Stimulated activated naive CD8-positive, alpha-beta T cell treated with anti-CD3 and anti-CD28 coated beads, Interleukin-15, amount 100 ng/mL, for 72 hours (primary cell): ENCODE data around the gene DIP2B.
A peak's percentile ranks its signal among the peaks of the same experiment; 100 is the strongest.
"Not testable (repeated sequence)": the region's sequence is repeated elsewhere in the genome, so short reads cannot be mapped to it uniquely, and the experiment has no call there.

ENCODE experiments used
- ATAC-seq: fragments of 150-1000 bp; cut with Tn5 transposase; 2 replicates; pipeline ENCODE4 v1.10.0; 2021; ENCODE audit warnings: mild to moderate bottlenecking, moderate library complexity
- DNase-seq, 2 donors: peaks; one replicate each; pipeline ENCODE4 v3.0.0; 2021 to 2022
- H3K27ac Mint-ChIP-seq, 2 donors: one replicate each; pipeline ENCODE4 v1.8.0; 2022; ENCODE audit warnings: mild to moderate bottlenecking in 2 of 2, mixed read lengths in 2 of 2, moderate library complexity in 2 of 2
- H3K27me3 Mint-ChIP-seq: one replicate; pipeline ENCODE4 v1.8.0; 2022; ENCODE audit warnings: mixed read lengths
- H3K4me1 Mint-ChIP-seq: one replicate; pipeline ENCODE4 v1.8.0; 2022; ENCODE audit warnings: mild to moderate bottlenecking, mixed read lengths
- H3K4me3 Mint-ChIP-seq, 2 donors: one replicate each; pipeline ENCODE4 v1.8.0; 2022; ENCODE audit warnings: mild to moderate bottlenecking in 2 of 2, mixed read lengths in 2 of 2, moderate library complexity in 1 of 2
- H3K9me3 Mint-ChIP-seq, 2 donors: one replicate each; pipeline ENCODE4 v1.8.0; 2022; ENCODE audit warnings: mixed read lengths in 2 of 2

The DIP2B gene

DNA sequence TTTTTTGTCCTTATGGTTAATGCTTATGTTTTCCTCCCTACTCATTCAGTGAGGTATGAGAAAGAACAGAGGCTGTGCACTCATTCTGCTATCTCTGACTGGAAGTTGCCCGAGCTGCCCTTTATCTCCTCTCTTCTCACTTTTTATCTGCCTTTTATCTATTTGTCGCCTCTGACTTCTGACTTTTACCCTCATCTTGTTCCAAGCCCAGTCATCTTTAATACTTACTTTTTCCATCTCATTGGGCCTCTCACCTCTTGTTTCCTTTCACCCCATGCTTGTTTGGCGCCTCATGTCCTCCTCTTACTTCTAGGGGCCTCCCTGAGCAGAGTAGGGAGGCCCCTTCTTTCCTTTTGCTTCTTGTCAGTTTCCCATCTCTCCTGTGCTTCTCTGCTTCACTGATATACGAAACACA, 50.7 kb downstream of the DIP2B start:
- peak in 1 of 2 donors; percentile 23 for DNase-seq
- Mint-ChIP-seq H3K4me1 (peaks cover 75% of the 10 kb centered on the region), H3K9me3 (no peaks in the 10 kb centered on the region), H3K4me3 (peak overlapping the region; percentile 57 to 66), H3K27me3 (no peaks in the 10 kb centered on the region), H3K27ac (peak overlapping the region; percentile 79 to 95)
- ATAC-seq, result peak; percentile 90

DNA sequence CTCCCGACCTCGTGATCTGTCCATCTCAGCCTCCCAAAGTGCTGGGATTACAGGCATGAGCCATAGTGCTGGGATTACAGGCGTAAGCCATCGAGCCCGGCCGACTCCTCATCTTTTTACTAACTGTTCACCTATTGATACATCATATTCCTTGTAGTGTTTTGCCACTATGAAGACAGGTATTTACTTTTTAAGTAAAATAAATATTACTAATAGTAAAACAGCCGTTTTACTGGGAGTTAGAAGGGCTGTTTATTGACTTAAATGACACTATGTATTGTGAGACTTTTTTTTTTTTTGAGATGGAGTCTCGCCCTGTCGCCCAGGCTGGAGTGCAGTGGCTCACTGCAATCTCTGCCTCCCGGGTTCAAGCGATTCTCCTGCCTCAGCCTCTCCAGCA, 51.5 kb downstream of the DIP2B start:
- H3K27ac Mint-ChIP-seq, result peak overlapping the region in 1 of 2 donors; percentile 79

DNA sequence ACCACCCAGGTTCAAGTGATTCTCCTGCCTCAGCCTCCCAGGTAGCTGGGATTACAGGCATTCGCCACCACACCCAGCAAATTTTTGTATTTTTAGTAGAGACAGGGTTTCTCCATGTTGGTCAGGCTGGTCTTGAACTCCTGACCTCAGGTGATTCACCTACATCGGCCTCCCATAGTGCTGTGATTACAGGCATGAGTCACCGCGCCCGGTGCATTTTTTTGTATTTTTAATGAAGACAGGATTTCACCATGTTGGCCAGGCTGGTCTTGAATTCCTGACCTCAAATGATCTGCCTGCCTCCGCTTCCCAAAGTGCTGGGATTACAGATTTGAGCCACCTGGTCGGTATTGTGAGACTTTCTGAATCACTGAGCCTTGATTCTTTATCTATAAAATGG, 52.0 kb downstream of the DIP2B start:
- not testable (repeated sequence) for DNase-seq

More for the DNA sequence above, 51.5 kb downstream of the DIP2B start:
- ATAC-seq, result no peak
- no peak for DNase-seq
- Mint-ChIP-seq H3K4me1 (peaks cover 69% of the 10 kb centered on the region), H3K4me3 (no peak overlapping the region), H3K27me3 (no peaks in the 10 kb centered on the region), H3K9me3 (no peaks in the 10 kb centered on the region)

DNA sequence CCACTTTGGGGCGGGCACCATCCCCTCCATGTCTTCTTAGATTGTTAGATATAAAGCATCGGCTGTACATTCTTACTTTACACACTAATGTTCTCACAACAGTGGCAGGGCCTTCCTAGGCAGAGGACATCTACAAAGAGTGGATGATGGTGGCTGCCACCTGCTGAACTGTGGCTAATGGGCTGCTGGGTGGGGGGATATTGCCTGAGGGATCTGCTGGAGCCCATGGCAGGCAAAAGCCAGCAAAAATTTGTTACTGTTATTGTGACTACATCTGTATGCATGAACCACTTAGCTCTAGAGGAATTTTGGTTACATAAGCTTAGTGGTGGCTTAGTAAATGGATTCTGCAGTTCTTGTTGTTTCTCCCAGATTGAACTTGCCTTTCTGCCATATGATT, 52.6 kb downstream of the DIP2B start:
- no peak overlapping the region for H3K4me3 Mint-ChIP-seq
- no peak overlapping the region for H3K27ac Mint-ChIP-seq
- H3K27me3 Mint-ChIP-seq, result no peaks in the 10 kb centered on the region
- no peaks in the 10 kb centered on the region for H3K9me3 Mint-ChIP-seq
- ATAC-seq (no peak), DNase-seq (no peak)
- peaks cover 65% of the 10 kb centered on the region for H3K4me1 Mint-ChIP-seq

More for the DNA sequence above, 52.0 kb downstream of the DIP2B start:
- peaks cover 65% of the 10 kb centered on the region for H3K4me1 Mint-ChIP-seq
- not testable (repeated sequence) for H3K27ac Mint-ChIP-seq, H3K27me3 Mint-ChIP-seq, H3K9me3 Mint-ChIP-seq, H3K4me3 Mint-ChIP-seq, ATAC-seq

DNA sequence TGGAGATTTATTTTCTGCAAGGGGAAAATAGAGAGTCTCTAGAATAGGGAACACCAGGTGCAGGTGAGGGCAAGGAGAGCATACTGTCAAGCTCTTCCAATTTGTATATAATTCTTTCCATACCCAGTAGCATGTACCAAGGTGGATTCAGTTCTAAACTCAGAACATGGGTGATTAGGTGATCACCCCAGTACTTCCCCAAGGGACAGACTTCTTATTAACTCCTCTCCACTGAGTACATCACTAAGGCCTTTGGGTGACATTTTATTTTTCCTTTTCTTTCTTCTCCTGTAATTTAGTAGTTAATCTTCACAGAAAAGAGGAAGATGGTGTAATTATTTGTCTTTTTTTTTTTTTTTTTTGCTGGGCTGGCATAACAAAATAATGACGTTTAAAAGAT, 54.2 kb downstream of the DIP2B start:
- Mint-ChIP-seq H3K9me3 (no peaks in the 10 kb centered on the region), H3K27me3 (no peaks in the 10 kb centered on the region), H3K4me3 (no peak overlapping the region), H3K4me1 (peaks cover 66% of the 10 kb centered on the region), H3K27ac (no peak overlapping the region)
- ATAC-seq (no peak), DNase-seq (no peak)

DNA sequence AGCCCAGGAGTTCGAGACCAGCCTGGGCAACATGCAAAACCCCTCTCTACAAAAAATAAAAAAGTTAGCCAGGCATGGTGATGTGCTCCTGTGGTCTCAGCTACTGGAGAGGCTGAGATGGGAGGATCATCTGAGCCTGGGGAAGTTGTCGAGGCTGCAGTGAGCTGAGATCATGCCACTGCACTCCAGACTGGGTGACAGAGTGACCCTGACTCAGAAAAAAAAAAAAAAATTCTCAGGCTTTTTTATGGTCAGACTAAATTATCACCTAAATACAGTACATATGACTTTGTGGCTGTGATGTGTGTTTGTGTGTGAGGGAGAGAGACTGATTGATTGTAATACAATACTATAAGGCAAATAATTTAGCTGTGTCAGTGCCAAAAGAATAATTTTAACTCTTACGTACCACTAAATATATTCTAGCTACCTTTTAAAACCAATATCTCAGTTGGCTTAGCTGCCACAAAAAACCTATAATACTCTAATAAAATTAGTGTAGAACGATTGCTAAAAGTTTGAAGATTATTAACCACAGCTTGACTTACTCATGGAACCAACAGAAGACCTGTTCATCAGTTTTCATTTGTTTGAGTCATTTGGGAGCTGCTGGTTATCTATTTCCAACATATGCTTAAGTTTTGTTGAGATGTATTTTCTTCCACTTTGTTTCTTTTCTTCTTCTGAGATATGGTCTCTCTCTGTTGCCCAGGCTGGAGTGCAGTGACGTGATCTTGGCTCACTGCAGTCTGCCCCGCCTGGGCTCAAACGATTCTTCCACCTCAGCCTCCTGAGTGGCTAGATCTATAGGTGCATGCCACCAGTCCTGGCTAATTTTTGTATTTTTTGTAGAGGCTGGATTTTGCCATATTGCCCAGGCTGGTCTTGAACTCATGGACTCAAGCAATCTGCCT, 58.0 kb downstream of the DIP2B start:
- DNase-seq (no peak), ATAC-seq (no peak)
- H3K27me3 Mint-ChIP-seq, result no peaks in the 10 kb centered on the region
- peaks cover 52% of the 10 kb centered on the region for H3K4me1 Mint-ChIP-seq
- H3K9me3 Mint-ChIP-seq, result no peaks in the 10 kb centered on the region
- no peak overlapping the region for H3K4me3 Mint-ChIP-seq
- H3K27ac Mint-ChIP-seq, result peak overlapping the region in 1 of 2 donors; percentile 17

DNA sequence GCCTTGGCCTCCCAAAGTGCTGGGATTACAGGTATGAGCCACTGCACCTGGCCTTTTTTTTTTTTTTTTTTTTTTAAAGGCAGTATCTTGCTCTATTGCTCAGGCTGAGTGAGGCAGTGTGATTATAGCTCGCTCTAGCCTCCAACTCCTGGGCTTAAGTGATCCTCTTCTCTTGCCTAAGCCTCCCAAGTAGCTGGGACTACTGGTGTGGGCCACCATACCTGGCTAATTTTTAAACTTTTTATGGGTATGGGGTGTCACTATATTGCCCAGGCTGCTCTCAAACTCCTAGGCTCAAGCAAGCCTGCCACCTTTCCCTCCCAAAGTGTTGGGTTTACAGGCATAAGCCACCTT, 58.6 kb downstream of the DIP2B start:
- DNase-seq (no peak), ATAC-seq (no peak)
- Mint-ChIP-seq H3K27me3 (no peaks in the 10 kb centered on the region), H3K4me3 (no peak overlapping the region), H3K9me3 (no peaks in the 10 kb centered on the region), H3K4me1 (peaks cover 54% of the 10 kb centered on the region), H3K27ac (no peak overlapping the region)

DNA sequence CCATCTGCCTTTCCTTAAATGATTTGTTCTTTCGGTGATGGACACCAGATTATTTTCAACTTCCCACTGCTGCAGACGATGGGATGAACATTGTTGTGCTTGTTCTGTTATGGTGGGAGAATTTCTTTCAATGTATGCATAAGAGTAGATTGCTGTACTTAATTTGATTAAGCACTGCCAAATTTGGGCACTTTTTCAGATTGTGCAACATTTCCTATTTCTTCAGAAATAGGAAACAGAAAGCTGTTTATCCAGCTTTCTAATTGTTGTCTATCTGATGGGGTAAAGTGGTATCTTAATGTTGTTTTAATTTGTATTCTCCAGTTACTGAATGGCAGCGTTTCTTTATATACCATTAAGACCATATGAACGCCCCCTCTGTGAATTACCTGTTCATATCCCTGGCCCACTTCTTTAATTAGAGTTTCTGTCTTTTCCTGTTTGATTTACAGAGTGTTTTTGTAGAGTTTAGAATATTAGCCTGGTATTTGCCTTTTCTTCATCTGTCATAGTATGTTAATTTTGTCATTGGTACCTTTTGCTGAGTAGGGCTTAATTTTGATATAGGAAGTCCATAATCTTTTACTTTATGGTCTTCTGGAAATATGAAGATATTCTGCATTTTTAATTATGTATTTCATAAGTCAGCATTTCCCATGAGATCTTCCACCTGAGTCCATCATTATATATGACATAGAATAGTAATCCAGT, 59.6 kb downstream of the DIP2B start:
- ATAC-seq (no peak), DNase-seq (no peak)
- Mint-ChIP-seq H3K4me1 (peaks cover 58% of the 10 kb centered on the region), H3K4me3 (no peak overlapping the region), H3K9me3 (no peaks in the 10 kb centered on the region), H3K27ac (no peak overlapping the region), H3K27me3 (no peaks in the 10 kb centered on the region)

DNA sequence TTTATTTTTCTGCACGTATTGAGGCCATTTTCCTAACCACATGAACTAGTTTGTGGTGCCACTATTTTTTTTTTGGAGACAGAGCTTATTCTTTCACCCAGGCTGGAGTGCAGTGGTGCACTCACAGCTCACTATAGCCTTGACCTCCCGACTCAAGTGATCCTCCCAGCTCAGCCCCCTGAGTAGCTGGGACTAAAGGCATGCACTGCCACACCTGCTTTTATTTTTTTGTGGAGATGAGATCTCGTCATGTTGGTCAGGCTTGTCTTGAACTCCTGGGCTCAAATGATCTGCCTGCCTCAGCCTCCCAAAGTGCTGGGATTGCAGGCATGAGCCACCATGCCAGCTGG, 60.1 kb downstream of the DIP2B start:
- Mint-ChIP-seq H3K27ac (no peak overlapping the region), H3K9me3 (no peaks in the 10 kb centered on the region), H3K27me3 (no peaks in the 10 kb centered on the region), H3K4me3 (no peak overlapping the region), H3K4me1 (peaks cover 58% of the 10 kb centered on the region)
- DNase-seq, result no peak
- no peak for ATAC-seq

DNA sequence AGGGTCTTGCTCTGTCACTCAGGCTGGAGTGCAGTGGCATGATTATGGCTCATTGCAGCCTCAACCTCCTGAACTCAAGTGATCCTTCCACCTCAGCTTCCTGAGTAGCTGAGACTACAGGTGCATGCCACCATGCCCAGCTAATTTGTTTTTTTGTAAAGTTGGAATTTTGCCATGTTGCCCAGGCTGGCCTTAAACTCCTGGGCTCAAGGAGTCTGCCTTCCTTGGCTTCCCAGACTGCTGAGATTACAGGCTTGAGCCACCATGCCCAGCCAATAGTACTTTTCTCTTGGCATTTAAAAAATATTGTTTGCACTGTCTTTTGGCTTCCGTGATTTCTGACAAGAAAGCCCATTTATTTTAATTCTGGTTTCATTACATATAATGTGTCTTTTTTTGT, 61.3 kb downstream of the DIP2B start:
- Mint-ChIP-seq H3K4me3 (no peak overlapping the region), H3K27ac (no peak overlapping the region), H3K4me1 (peaks cover 58% of the 10 kb centered on the region), H3K27me3 (no peaks in the 10 kb centered on the region), H3K9me3 (no peaks in the 10 kb centered on the region)
- DNase-seq (no peak), ATAC-seq (no peak)

DNA sequence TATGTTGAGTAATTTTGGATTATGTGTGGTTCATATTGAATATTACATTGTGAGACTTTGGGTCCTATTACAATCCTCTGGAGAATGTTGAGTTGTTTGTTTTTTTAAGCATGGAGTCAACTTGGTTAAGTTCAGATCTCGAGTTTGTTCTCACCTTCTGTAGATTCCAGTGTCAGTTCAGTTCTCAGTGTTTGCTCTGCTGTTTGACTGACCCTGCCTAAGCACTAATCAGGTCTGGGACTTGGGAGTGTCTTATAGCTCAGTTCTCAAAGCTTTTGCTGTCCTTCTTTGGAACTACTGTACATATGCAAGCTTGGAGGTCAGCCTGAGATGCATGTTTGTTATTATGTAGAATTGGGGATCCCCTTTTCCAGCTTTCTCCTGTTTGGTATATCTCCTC, 63.1 kb downstream of the DIP2B start:
- ATAC-seq (no peak), DNase-seq (no peak)
- H3K27me3 Mint-ChIP-seq, result no peaks in the 10 kb centered on the region
- H3K4me3 Mint-ChIP-seq, result no peak overlapping the region
- H3K9me3 Mint-ChIP-seq, result no peaks in the 10 kb centered on the region
- H3K27ac Mint-ChIP-seq, result no peak overlapping the region
- H3K4me1 Mint-ChIP-seq, result peaks cover 53% of the 10 kb centered on the region

DNA sequence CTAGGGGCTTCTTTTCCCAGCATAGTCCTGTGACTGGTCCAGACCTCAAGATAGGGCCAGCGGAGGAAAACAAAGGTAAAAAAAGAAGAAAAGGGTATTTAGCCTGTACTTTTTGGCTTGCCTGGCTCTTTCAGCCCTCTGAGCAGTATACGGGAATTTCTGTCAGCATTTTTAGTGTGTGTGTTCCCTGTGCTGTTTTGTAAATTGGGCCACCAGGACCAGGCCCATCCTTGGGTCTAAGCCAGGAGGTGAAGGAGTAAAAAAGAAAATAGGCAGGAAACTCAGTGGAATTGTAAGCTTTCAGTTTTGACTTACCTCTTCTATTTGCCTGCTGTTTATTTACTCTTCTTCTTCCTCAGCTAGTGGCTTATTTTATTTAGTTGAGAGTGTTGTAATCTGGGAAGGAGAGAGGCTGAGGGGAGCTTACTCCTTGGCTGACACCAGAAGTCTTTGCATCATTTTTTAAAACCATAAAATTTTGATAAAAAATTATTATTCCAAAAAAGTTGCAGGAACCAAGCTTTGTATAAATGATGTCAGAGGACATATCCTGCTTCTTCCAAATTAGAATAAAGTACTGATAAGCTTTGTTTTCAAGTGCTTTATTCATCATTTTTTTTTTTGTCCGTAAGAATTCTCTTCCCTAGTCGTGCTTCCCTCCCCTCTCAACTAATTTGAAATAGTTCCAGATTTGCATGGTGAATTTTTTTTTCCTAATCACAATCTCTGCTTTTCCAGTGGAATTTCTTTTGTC, 63.7 kb downstream of the DIP2B start:
- H3K27ac Mint-ChIP-seq, result no peak overlapping the region
- H3K27me3 Mint-ChIP-seq, result no peaks in the 10 kb centered on the region
- no peaks in the 10 kb centered on the region for H3K9me3 Mint-ChIP-seq
- no peak overlapping the region for H3K4me3 Mint-ChIP-seq
- DNase-seq, result no peak
- no peak for ATAC-seq
- H3K4me1 Mint-ChIP-seq, result peaks cover 54% of the 10 kb centered on the region

DNA sequence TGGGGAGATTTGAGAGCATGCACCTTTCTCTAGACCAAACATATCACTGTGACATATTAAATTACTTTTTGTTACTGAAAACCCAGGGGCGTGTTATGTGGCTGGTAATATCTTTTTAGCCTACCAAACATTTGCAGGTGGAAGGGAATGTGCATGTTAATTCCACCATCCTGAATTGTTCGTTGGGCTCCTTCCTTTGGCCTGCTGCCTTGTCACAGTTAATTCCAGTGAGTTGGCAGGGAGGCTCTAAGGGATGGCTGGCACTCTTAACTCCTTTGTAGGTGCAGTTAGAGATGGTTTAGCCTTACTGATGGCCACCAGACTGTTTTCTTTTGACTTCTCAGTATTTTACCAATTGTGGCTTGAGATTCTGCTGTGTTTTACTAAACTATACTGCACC, 64.5 kb downstream of the DIP2B start:
- no peaks in the 10 kb centered on the region for H3K9me3 Mint-ChIP-seq

DNA sequence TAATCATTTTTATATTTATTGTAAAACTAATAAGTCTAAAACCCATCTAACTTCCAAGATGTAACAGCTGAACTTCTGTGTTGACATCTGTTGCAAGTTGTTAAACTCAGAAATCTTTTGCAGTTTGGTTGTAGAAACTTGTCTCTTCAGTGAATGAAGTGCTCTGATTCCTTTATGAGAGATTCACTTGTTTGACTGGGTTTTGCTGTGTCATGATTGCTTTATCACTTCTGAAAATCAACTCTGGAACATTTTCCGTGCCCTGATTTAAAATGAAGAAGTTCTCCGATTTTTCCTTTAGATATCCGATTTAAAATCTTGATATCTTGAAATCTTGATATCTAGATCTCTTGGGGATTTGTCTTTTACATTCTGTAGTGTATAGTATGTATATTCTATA, 65.1 kb downstream of the DIP2B start:
- Mint-ChIP-seq H3K9me3 (no peaks in the 10 kb centered on the region), H3K4me1 (peaks cover 52% of the 10 kb centered on the region), H3K27ac (no peak overlapping the region), H3K4me3 (no peak overlapping the region), H3K27me3 (no peaks in the 10 kb centered on the region)
- DNase-seq (no peak), ATAC-seq (no peak)

More for the DNA sequence above, 64.5 kb downstream of the DIP2B start:
- Mint-ChIP-seq H3K27me3 (no peaks in the 10 kb centered on the region), H3K27ac (no peak overlapping the region), H3K4me3 (no peak overlapping the region), H3K4me1 (peaks cover 52% of the 10 kb centered on the region)
- DNase-seq, result no peak
- no peak for ATAC-seq

DNA sequence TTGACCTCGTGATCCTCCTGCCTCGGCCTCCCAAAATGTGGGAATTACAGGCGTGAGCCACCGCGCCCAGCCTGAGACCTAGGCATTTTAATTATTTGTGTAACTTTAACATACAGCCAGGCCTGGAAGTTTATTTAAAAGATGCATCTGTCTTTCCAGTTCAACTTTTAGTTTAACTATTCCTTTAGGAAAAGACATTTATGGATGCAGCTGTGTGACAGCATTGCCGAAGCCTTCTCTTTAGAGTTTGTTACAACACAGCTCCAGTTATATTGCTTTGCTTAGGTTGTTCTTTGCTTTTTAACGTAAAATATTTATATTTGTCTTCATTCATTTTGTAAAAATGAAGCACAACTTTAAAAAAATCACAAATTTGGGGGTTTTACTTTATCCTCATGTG, 67.0 kb downstream of the DIP2B start:
- DNase-seq, result no peak
- Mint-ChIP-seq H3K27me3 (no peaks in the 10 kb centered on the region), H3K4me1 (peaks cover 48% of the 10 kb centered on the region), H3K27ac (no peak overlapping the region), H3K4me3 (no peak overlapping the region), H3K9me3 (no peaks in the 10 kb centered on the region)
- ATAC-seq, result no peak

DNA sequence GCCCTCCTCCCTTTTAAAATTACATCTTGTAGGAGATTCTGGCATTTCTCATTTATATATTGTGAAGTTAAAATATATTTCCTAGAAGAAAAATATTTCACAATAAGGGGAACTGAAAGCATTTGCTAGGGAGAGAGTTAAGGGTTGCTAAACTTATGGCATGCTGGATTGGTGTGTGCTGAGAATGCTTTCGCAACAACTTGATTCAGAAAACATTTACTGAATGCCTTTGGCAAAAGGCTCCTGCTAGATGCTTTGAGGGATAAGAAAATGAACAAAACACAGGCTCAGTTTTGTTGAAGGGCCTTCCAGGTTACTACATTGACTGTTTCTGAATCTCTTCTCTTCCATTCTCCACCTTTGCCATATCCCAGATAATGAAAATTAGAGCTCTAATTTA, 67.5 kb downstream of the DIP2B start:
- peaks cover 48% of the 10 kb centered on the region for H3K4me1 Mint-ChIP-seq
- ATAC-seq, result no peak
- H3K4me3 Mint-ChIP-seq, result no peak overlapping the region
- no peaks in the 10 kb centered on the region for H3K27me3 Mint-ChIP-seq
- no peak overlapping the region for H3K27ac Mint-ChIP-seq
- H3K9me3 Mint-ChIP-seq, result no peaks in the 10 kb centered on the region
- no peak for DNase-seq
